ENCODE measurements around the gene GNG13.
A peak's percentile ranks its signal among the peaks of the same experiment; 100 is the strongest.

GNG13 gene

GRCh38 chr16:787978-788398 is 12.5 kb downstream of the GNG13 start, which contains the start of gene RPUSD1:
Gene RPUSD1, minus strand, starts transcription at chr16:788381. Its CDS starts 644 bp downstream, at chr16:787737.
- TF ChIP-seq ZNF274 (IDR thresholded peaks at IDR 0.05; ENCODE audit: low read depth, low read length): no peak

GRCh38 chr16:787321-787966 is 13.1 kb downstream of the GNG13 start:
- peak overlapping the region; percentile 94 for H3K4me3 ChIP-seq (ENCODE audit: low read length)
- TF ChIP-seq ZNF274 (IDR thresholded peaks at IDR 0.05; ENCODE audit: low read depth, low read length): no peak

More at GRCh38 chr16:787978-788398, 12.5 kb downstream of the GNG13 start, which contains the start of gene RPUSD1:
- H3K4me3 ChIP-seq (ENCODE audit: low read length): peak within 1 kb of the TSS; percentile 94

- H3K4me3 ChIP-seq (ENCODE audit: low read length): no peak overlapping the region
- no peak for TF ChIP-seq ZNF274 (IDR thresholded peaks at IDR 0.05; ENCODE audit: low read depth, low read length)
Measured at GRCh38 chr16:785563-786535, 14.7 kb downstream of the GNG13 start.

GRCh38 chr16:784431-784830 is 16.1 kb downstream of the GNG13 start:
- H3K4me3 ChIP-seq (ENCODE audit: low read length): no peak overlapping the region
- TF ChIP-seq ZNF274 (IDR thresholded peaks at IDR 0.05; ENCODE audit: low read depth, low read length): no peak

- no peak for TF ChIP-seq ZNF274 (IDR thresholded peaks at IDR 0.05; ENCODE audit: low read depth, low read length)
- H3K4me3 ChIP-seq (ENCODE audit: low read length): no peak overlapping the region
Measured at GRCh38 chr16:783404-784161, 17.0 kb downstream of the GNG13 start.

- no peak overlapping the region for H3K4me3 ChIP-seq (ENCODE audit: low read length)
Measured at GRCh38 chr16:782766-783403, 17.6 kb downstream of the GNG13 start.

GRCh38 chr16:782258-782657 is 18.3 kb downstream of the GNG13 start:
- H3K4me3 ChIP-seq (ENCODE audit: low read length): no peak overlapping the region
- no peak for TF ChIP-seq ZNF274 (IDR thresholded peaks at IDR 0.05; ENCODE audit: low read depth, low read length)

More at GRCh38 chr16:782766-783403, 17.6 kb downstream of the GNG13 start:
- no peak for TF ChIP-seq ZNF274 (IDR thresholded peaks at IDR 0.05; ENCODE audit: low read depth, low read length)

- TF ChIP-seq ZNF274 (IDR thresholded peaks at IDR 0.05; ENCODE audit: low read depth, low read length): no peak
- H3K4me3 ChIP-seq (ENCODE audit: low read length): no peak overlapping the region
Measured at GRCh38 chr16:781346-782010, 19.1 kb downstream of the GNG13 start.

- no peak overlapping the region for H3K4me3 ChIP-seq (ENCODE audit: low read length)
- no peak for TF ChIP-seq ZNF274 (IDR thresholded peaks at IDR 0.05; ENCODE audit: low read depth, low read length)
Measured at GRCh38 chr16:780296-780695, 20.2 kb downstream of the GNG13 start.

- no peak for TF ChIP-seq ZNF274 (IDR thresholded peaks at IDR 0.05; ENCODE audit: low read depth, low read length)
- no peak overlapping the region for H3K4me3 ChIP-seq (ENCODE audit: low read length)
Measured at GRCh38 chr16:779561-779960, 21.0 kb downstream of the GNG13 start.

GRCh38 chr16:778909-779527 is 21.5 kb downstream of the GNG13 start:
- TF ChIP-seq ZNF274 (IDR thresholded peaks at IDR 0.05; ENCODE audit: low read depth, low read length): no peak

GRCh38 chr16:778447-778846 is 22.1 kb downstream of the GNG13 start:
- no peak for TF ChIP-seq ZNF274 (IDR thresholded peaks at IDR 0.05; ENCODE audit: low read depth, low read length)
- no peak overlapping the region for H3K4me3 ChIP-seq (ENCODE audit: low read length)

More at GRCh38 chr16:778909-779527, 21.5 kb downstream of the GNG13 start:
- H3K4me3 ChIP-seq (ENCODE audit: low read length): no peak overlapping the region

GRCh38 chr16:777826-778225 is 22.7 kb downstream of the GNG13 start:
- no peak overlapping the region for H3K4me3 ChIP-seq (ENCODE audit: low read length)
- no peak for TF ChIP-seq ZNF274 (IDR thresholded peaks at IDR 0.05; ENCODE audit: low read depth, low read length)

Data from GM08714 (cell line).